Peyer's patch (tissue), 4 donors: ENCODE results near the gene CALCB. TPM values are rescaled to one million over a fixed set of nuclear protein-coding genes. Genes with fewer than 3 reads are reported as not detected.

ENCODE experiments used
- DNase-seq, 3 donors: peaks; one replicate each; pipeline ENCODE4 v3.0.0-alpha.2; 2017 to 2019
- H3K27ac ChIP-seq, 4 donors: fragments of 200-600 bp; sonication (generic); one replicate each; pipeline ENCODE4 v1.5.1; 2016 to 2019
- H3K27me3 ChIP-seq, 2 donors: fragments of 200-600 bp; sonication (generic); one replicate each; pipeline ENCODE4 v1.5.1; 2019
- H3K36me3 ChIP-seq, 3 donors: fragments of 200-600 bp; sonication (generic); one replicate each; pipeline ENCODE4 v1.5.1; 2016 to 2019
- H3K4me1 ChIP-seq, 4 donors: fragments of 200-600 bp; sonication (generic); one replicate each; pipeline ENCODE4 v1.5.1; 2016 to 2019
- H3K4me3 ChIP-seq, 4 donors: fragments of 200-600 bp; sonication (generic); 1 replicate in 3 of 4; 2 replicates in 1 of 4; pipeline ENCODE4 v1.5.1; 2016 to 2019; ENCODE audit warnings: mild to moderate bottlenecking in 1 of 4
- H3K9me3 ChIP-seq, 4 donors: fragments of 200-600 bp; sonication (generic); one replicate each; pipeline ENCODE4 v1.5.1; 2016 to 2019; ENCODE audit warnings: mild to moderate bottlenecking in 1 of 4
- POLR2A ChIP-seq, 2 donors: fragments of 450-650 bp; IDR thresholded peaks; one replicate each; pipeline ENCODE4 v1.5.1; 2017; ENCODE audit warnings: antibody characterized with exemption in 2 of 2, mild to moderate bottlenecking in 2 of 2, moderate library complexity in 2 of 2
- total RNA-seq, 4 donors: library from RNA; depleted of rRNA; stranded (reverse); fragments of >200 nt; gene quantifications; one replicate each; pipeline ENCODE4 v1.1.0, GENCODE V29; 2016
- TF ChIP-seq, protein P1 (sequence below), 6 experiments: fragments of 450-650 bp in 4 of 6; fragments of 200-600 bp in 2 of 6; sonication (generic) in 1 of 6; IDR thresholded peaks; one replicate each; pipeline ENCODE4 v1.5.1; 2017 to 2019; ENCODE audit warnings: antibody characterized with exemption in 6 of 6, mild to moderate bottlenecking in 3 of 6, moderate library complexity in 1 of 6

Gene CALCB
- total RNA-seq, 4 donors from 2014 or later, result 0.67 to 5.0 TPM; not detected in 2

DNA sequence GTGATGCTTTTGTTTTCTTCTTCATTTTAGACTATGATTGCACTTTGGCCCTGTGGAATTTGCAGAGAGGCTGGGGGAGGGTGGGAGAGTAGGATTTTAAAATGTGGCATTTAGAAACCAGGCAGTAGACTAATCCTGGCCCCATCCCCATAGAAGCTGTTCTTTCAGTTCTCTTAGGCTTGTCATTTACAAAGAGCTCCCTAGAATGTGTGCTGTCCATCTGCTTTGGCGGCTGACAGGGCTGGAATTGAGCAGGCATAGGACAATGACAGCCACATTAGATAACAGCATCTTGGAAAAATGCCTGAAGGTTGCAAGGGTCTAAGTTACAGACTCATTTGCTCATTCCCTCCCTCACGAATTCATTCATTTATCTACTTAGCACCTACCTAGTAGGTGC lies 51.1 kb downstream of the CALCB start:
- Histone ChIP-seq H3K27me3 (no peaks in the 10 kb centered on the region), H3K27ac (no peak overlapping the region), H3K36me3 (no peaks in the 10 kb centered on the region), H3K4me3 (no peak overlapping the region), H3K9me3 (no peaks in the 10 kb centered on the region), H3K4me1 (no peaks in the 10 kb centered on the region)
- no peak for DNase-seq
- TF ChIP-seq POLR2A (IDR thresholded peaks at IDR 0.05), result no peak
- TF ChIP-seq, protein P1, sequence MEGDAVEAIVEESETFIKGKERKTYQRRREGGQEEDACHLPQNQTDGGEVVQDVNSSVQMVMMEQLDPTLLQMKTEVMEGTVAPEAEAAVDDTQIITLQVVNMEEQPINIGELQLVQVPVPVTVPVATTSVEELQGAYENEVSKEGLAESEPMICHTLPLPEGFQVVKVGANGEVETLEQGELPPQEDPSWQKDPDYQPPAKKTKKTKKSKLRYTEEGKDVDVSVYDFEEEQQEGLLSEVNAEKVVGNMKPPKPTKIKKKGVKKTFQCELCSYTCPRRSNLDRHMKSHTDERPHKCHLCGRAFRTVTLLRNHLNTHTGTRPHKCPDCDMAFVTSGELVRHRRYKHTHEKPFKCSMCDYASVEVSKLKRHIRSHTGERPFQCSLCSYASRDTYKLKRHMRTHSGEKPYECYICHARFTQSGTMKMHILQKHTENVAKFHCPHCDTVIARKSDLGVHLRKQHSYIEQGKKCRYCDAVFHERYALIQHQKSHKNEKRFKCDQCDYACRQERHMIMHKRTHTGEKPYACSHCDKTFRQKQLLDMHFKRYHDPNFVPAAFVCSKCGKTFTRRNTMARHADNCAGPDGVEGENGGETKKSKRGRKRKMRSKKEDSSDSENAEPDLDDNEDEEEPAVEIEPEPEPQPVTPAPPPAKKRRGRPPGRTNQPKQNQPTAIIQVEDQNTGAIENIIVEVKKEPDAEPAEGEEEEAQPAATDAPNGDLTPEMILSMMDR (IDR thresholded peaks at IDR 0.05), result no peak

DNA sequence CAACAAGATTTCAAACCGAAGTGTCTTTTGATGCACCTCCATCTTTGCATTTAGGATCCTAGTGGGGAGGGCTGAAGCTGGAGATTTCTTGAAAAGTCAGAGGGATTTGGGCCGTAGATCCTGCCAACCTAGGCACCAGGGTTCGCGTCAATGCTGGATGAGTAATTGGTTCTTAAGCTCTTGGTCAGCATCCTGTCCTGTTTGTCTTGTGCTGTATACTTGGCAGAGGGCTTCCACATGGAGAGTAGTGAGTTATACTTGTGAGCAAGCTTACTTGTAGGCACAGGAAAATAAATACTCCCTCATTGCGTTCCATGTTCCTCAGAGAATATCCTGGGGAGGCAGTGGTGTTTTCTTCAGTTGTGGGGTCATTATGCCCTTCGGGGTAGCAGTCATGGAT lies 53.9 kb downstream of the CALCB start:
- no peak for DNase-seq

More for the DNA sequence above, 53.9 kb downstream of the CALCB start:
- H3K27ac ChIP-seq, result peak overlapping the region in 1 of 4 donors; percentile 30
- H3K4me1 ChIP-seq, result no peaks in the 10 kb centered on the region
- H3K9me3 ChIP-seq, result no peaks in the 10 kb centered on the region
- no peak for TF ChIP-seq POLR2A (IDR thresholded peaks at IDR 0.05)
- TF ChIP-seq, protein P1 (IDR thresholded peaks at IDR 0.05), result no peak
- H3K27me3 ChIP-seq, result no peaks in the 10 kb centered on the region
- no peaks in the 10 kb centered on the region for H3K36me3 ChIP-seq
- no peak overlapping the region for H3K4me3 ChIP-seq

Other genes starting within 250 kb of the CALCB start
- gene CYP2R1, start 181.4 kb upstream of the CALCB start, total RNA-seq, result 10 to 100 TPM; 28.9 to 48.3 (median 40.9) TPM
- not detected for gene CALCA, start 101.2 kb upstream of the CALCB start, total RNA-seq
- 10 to 100 TPM in 1 of 4 donors, 1 to 10 TPM in 3; 3.0 to 28.1 (median 6.8) TPM for gene INSC, start 41.3 kb downstream of the CALCB start, total RNA-seq